HG03175 (cell line): Measurements from ENCODE around the gene MSANTD4.
"Not testable (repeated sequence)": the region's sequence is repeated elsewhere in the genome, so short reads cannot be mapped to it uniquely, and the experiment has no call there.

ENCODE experiments used
- ATAC-seq: cut with Tn5 transposase; IDR thresholded peaks from one replicate; pipeline ENCODE4 v1.9.1; 2021; ENCODE audit warnings: mild to moderate bottlenecking, moderate library complexity; ENCODE audit not compliant: unreplicated experiment

Gene MSANTD4

GRCh38 chr11:106014620-106015019 lies 7.4 kb downstream of the MSANTD4 start:
- ATAC-seq = no peak

GRCh38 chr11:106014035-106014434 lies 8.0 kb downstream of the MSANTD4 start:
- no peak for ATAC-seq

- no peak for ATAC-seq
Measured at GRCh38 chr11:106012744-106013143, 9.3 kb downstream of the MSANTD4 start.

- ATAC-seq = no peak
Measured at GRCh38 chr11:106011481-106011880, 10.6 kb downstream of the MSANTD4 start.

GRCh38 chr11:106003094-106003493 lies 18.9 kb downstream of the MSANTD4 start:
- ATAC-seq = not testable (repeated sequence)

- no peak for ATAC-seq
Measured at GRCh38 chr11:106001304-106002012, 20.6 kb downstream of the MSANTD4 start.

GRCh38 chr11:105991888-105992287 lies 30.2 kb downstream of the MSANTD4 start:
- no peak for ATAC-seq

GRCh38 chr11:105989124-105989523 lies 32.9 kb downstream of the MSANTD4 start:
- ATAC-seq = no peak

GRCh38 chr11:105988197-105988596 lies 33.8 kb downstream of the MSANTD4 start:
- ATAC-seq = no peak

GRCh38 chr11:105986554-105986953 lies 35.5 kb downstream of the MSANTD4 start:
- ATAC-seq = peak; percentile 75

GRCh38 chr11:105979997-105980703 lies 41.9 kb downstream of the MSANTD4 start:
- ATAC-seq = no peak

- no peak for ATAC-seq
Measured at GRCh38 chr11:105975128-105975527, 46.9 kb downstream of the MSANTD4 start.

GRCh38 chr11:105969756-105970155 lies 52.3 kb downstream of the MSANTD4 start:
- no peak for ATAC-seq

GRCh38 chr11:105968021-105968697 lies 53.9 kb downstream of the MSANTD4 start:
- ATAC-seq = no peak

- ATAC-seq = no peak
Measured at GRCh38 chr11:105960252-105961245, 61.5 kb downstream of the MSANTD4 start.
